ENCODE measurements around the gene FASTK.
A peak's percentile ranks its signal among the peaks of the same experiment; 100 is the strongest.
"Not testable (repeated sequence)": the region's sequence is repeated elsewhere in the genome, so short reads cannot be mapped to it uniquely, and the experiment has no call there.

Gene FASTK

GRCh38 chr7:151053751-151054150 lies 26.9 kb downstream of the FASTK start:
- no peak overlapping the region for H2AFZ ChIP-seq (ENCODE audit: low read length, unreplicated experiment)
- H3K4me1 ChIP-seq (ENCODE audit: control insufficient read depth, insufficient read depth, low read length, unreplicated experiment) = peaks cover 14% of the 10 kb centered on the region
- no peaks in the 10 kb centered on the region for H3K79me2 ChIP-seq (ENCODE audit: control insufficient read depth, insufficient read depth, low read length, unreplicated experiment)
- H3K36me3 ChIP-seq (ENCODE audit: insufficient read depth, low read length) = no peaks in the 10 kb centered on the region
- peaks cover 4% of the 10 kb centered on the region; the same call in 1 of the 2 replicates for H3K27me3 ChIP-seq (ENCODE audit: insufficient read depth, low read length)
- no peak overlapping the region for H3K27ac ChIP-seq (ENCODE audit: low read depth, low read length)
- H3K4me3 ChIP-seq (ENCODE audit: low read depth, low read length) = no peak overlapping the region

- H3K27me3 ChIP-seq (ENCODE audit: insufficient read depth, low read length) = peaks cover 4% of the 10 kb centered on the region; the same call in 1 of the 2 replicates
- H3K27ac ChIP-seq (ENCODE audit: low read depth, low read length) = no peak overlapping the region
- H3K36me3 ChIP-seq (ENCODE audit: insufficient read depth, low read length) = no peaks in the 10 kb centered on the region
- H3K4me1 ChIP-seq (ENCODE audit: control insufficient read depth, insufficient read depth, low read length, unreplicated experiment) = peaks cover 9% of the 10 kb centered on the region
- no peak overlapping the region for H2AFZ ChIP-seq (ENCODE audit: low read length, unreplicated experiment)
- H3K79me2 ChIP-seq (ENCODE audit: control insufficient read depth, insufficient read depth, low read length, unreplicated experiment) = no peaks in the 10 kb centered on the region
- no peak overlapping the region for H3K4me3 ChIP-seq (ENCODE audit: low read depth, low read length)
These were observed 27.5 kb downstream of the FASTK start for GRCh38 chr7:151053096-151053495.

GRCh38 chr7:151051108-151051507 lies 29.5 kb downstream of the FASTK start:
- peaks cover 4% of the 10 kb centered on the region; the same call in 1 of the 2 replicates for H3K27me3 ChIP-seq (ENCODE audit: insufficient read depth, low read length)
- no peaks in the 10 kb centered on the region for H3K36me3 ChIP-seq (ENCODE audit: insufficient read depth, low read length)
- peak overlapping the region; percentile 36; the same call in 1 of the 2 replicates for H3K4me3 ChIP-seq (ENCODE audit: low read depth, low read length)
- no peak overlapping the region for H2AFZ ChIP-seq (ENCODE audit: low read length, unreplicated experiment)
- no peak overlapping the region for H3K27ac ChIP-seq (ENCODE audit: low read depth, low read length)
- peaks cover 13% of the 10 kb centered on the region for H3K4me1 ChIP-seq (ENCODE audit: control insufficient read depth, insufficient read depth, low read length, unreplicated experiment)
- H3K79me2 ChIP-seq (ENCODE audit: control insufficient read depth, insufficient read depth, low read length, unreplicated experiment) = no peaks in the 10 kb centered on the region

- Histone ChIP-seq H3K27ac (ENCODE audit: low read depth, low read length) (no peak overlapping the region), H3K79me2 (ENCODE audit: control insufficient read depth, insufficient read depth, low read length, unreplicated experiment) (no peaks in the 10 kb centered on the region), H2AFZ (ENCODE audit: low read length, unreplicated experiment) (no peak overlapping the region), H3K36me3 (ENCODE audit: insufficient read depth, low read length) (no peaks in the 10 kb centered on the region), H3K4me3 (ENCODE audit: low read depth, low read length) (no peak overlapping the region), H3K4me1 (ENCODE audit: control insufficient read depth, insufficient read depth, low read length, unreplicated experiment) (peaks cover 13% of the 10 kb centered on the region), H3K27me3 (ENCODE audit: insufficient read depth, low read length) (peaks cover 4% of the 10 kb centered on the region; the same call in 1 of the 2 replicates)
These were observed 31.6 kb downstream of the FASTK start for GRCh38 chr7:151048911-151049463.

- no peak within 1 kb of the TSS for H3K27ac ChIP-seq (ENCODE audit: low read depth, low read length)
- peaks cover 13% of the 10 kb centered on the region for H3K4me1 ChIP-seq (ENCODE audit: control insufficient read depth, insufficient read depth, low read length, unreplicated experiment)
- H3K27me3 ChIP-seq (ENCODE audit: insufficient read depth, low read length) = peaks cover 4% of the 10 kb centered on the region; the same call in 1 of the 2 replicates
- H3K36me3 ChIP-seq (ENCODE audit: insufficient read depth, low read length) = no peaks in the 10 kb centered on the region
- H3K79me2 ChIP-seq (ENCODE audit: control insufficient read depth, insufficient read depth, low read length, unreplicated experiment) = no peaks in the 10 kb centered on the region
- H3K4me3 ChIP-seq (ENCODE audit: low read depth, low read length) = no peak within 1 kb of the TSS
- no peak within 1 kb of the TSS for H2AFZ ChIP-seq (ENCODE audit: low read length, unreplicated experiment)
These were observed 32.4 kb downstream of the FASTK start, which contains the start of gene ASIC3 for GRCh38 chr7:151047976-151048815. Gene ASIC3 (plus strand): TSS chr7:151048531. CDS start chr7:151048886, 355 bp downstream.

GRCh38 chr7:151046603-151047573 lies 33.7 kb downstream of the FASTK start:
- H3K27ac ChIP-seq (ENCODE audit: low read depth, low read length) = no peak overlapping the region
- no peaks in the 10 kb centered on the region for H3K36me3 ChIP-seq (ENCODE audit: insufficient read depth, low read length)
- H3K4me3 ChIP-seq (ENCODE audit: low read depth, low read length) = no peak overlapping the region
- H3K4me1 ChIP-seq (ENCODE audit: control insufficient read depth, insufficient read depth, low read length, unreplicated experiment) = peaks cover 13% of the 10 kb centered on the region
- H2AFZ ChIP-seq (ENCODE audit: low read length, unreplicated experiment) = no peak overlapping the region
- peaks cover 4% of the 10 kb centered on the region; the same call in 1 of the 2 replicates for H3K27me3 ChIP-seq (ENCODE audit: insufficient read depth, low read length)
- no peaks in the 10 kb centered on the region for H3K79me2 ChIP-seq (ENCODE audit: control insufficient read depth, insufficient read depth, low read length, unreplicated experiment)

- no peak overlapping the region for H3K27ac ChIP-seq (ENCODE audit: low read depth, low read length)
- H3K36me3 ChIP-seq (ENCODE audit: insufficient read depth, low read length) = no peaks in the 10 kb centered on the region
- H2AFZ ChIP-seq (ENCODE audit: low read length, unreplicated experiment) = no peak overlapping the region
- peaks cover 4% of the 10 kb centered on the region; the same call in 1 of the 2 replicates for H3K27me3 ChIP-seq (ENCODE audit: insufficient read depth, low read length)
- H3K4me3 ChIP-seq (ENCODE audit: low read depth, low read length) = no peak overlapping the region
- H3K4me1 ChIP-seq (ENCODE audit: control insufficient read depth, insufficient read depth, low read length, unreplicated experiment) = peaks cover 13% of the 10 kb centered on the region
- H3K79me2 ChIP-seq (ENCODE audit: control insufficient read depth, insufficient read depth, low read length, unreplicated experiment) = no peaks in the 10 kb centered on the region
These were observed 34.6 kb downstream of the FASTK start for GRCh38 chr7:151045967-151046366.

GRCh38 chr7:151045262-151045661 lies 35.3 kb downstream of the FASTK start:
- H3K36me3 ChIP-seq (ENCODE audit: insufficient read depth, low read length) = no peaks in the 10 kb centered on the region
- no peak overlapping the region for H3K27ac ChIP-seq (ENCODE audit: low read depth, low read length)

GRCh38 chr7:151043959-151044358 lies 36.6 kb downstream of the FASTK start:
- Histone ChIP-seq H3K79me2 (ENCODE audit: control insufficient read depth, insufficient read depth, low read length, unreplicated experiment) (no peaks in the 10 kb centered on the region), H3K36me3 (ENCODE audit: insufficient read depth, low read length) (no peaks in the 10 kb centered on the region), H3K27me3 (ENCODE audit: insufficient read depth, low read length) (no peaks in the 10 kb centered on the region), H2AFZ (ENCODE audit: low read length, unreplicated experiment) (no peak overlapping the region), H3K4me3 (ENCODE audit: low read depth, low read length) (no peak overlapping the region), H3K27ac (ENCODE audit: low read depth, low read length) (no peak overlapping the region), H3K4me1 (ENCODE audit: control insufficient read depth, insufficient read depth, low read length, unreplicated experiment) (peaks cover 26% of the 10 kb centered on the region)

More at GRCh38 chr7:151045262-151045661, 35.3 kb downstream of the FASTK start:
- H2AFZ ChIP-seq (ENCODE audit: low read length, unreplicated experiment) = no peak overlapping the region
- H3K4me1 ChIP-seq (ENCODE audit: control insufficient read depth, insufficient read depth, low read length, unreplicated experiment) = peaks cover 15% of the 10 kb centered on the region
- no peak overlapping the region for H3K4me3 ChIP-seq (ENCODE audit: low read depth, low read length)
- no peaks in the 10 kb centered on the region for H3K27me3 ChIP-seq (ENCODE audit: insufficient read depth, low read length)
- no peaks in the 10 kb centered on the region for H3K79me2 ChIP-seq (ENCODE audit: control insufficient read depth, insufficient read depth, low read length, unreplicated experiment)

- H3K79me2 ChIP-seq (ENCODE audit: control insufficient read depth, insufficient read depth, low read length, unreplicated experiment); H3K27me3 ChIP-seq (ENCODE audit: insufficient read depth, low read length); H2AFZ ChIP-seq (ENCODE audit: low read length, unreplicated experiment); H3K4me3 ChIP-seq (ENCODE audit: low read depth, low read length); H3K27ac ChIP-seq (ENCODE audit: low read depth, low read length); H3K36me3 ChIP-seq (ENCODE audit: insufficient read depth, low read length): not testable (repeated sequence)
- peaks cover 31% of the 10 kb centered on the region for H3K4me1 ChIP-seq (ENCODE audit: control insufficient read depth, insufficient read depth, low read length, unreplicated experiment)
These were observed 37.2 kb downstream of the FASTK start for GRCh38 chr7:151043449-151043848.
